Measurements from ENCODE around the gene JAZF1. TPM values are rescaled to one million over a fixed set of nuclear protein-coding genes. Genes with fewer than 3 reads are reported as not detected.

Gene JAZF1
- total RNA-seq, 1 donor from 2014 or later: 7.2 TPM

- Mint-ChIP-seq H3K36me3 (no peaks in the 10 kb centered on the region), H3K27ac (no peak overlapping the region), H3K4me3 (no peak overlapping the region), H3K4me1 (peaks cover 19% of the 10 kb centered on the region), H3K27me3 (ENCODE audit: low read depth) (no peaks in the 10 kb centered on the region), H3K9me3 (no peaks in the 10 kb centered on the region)
- DNase-seq (ENCODE audit: low spot score in 2 of 2, unreplicated experiment in 2 of 2): no peak
- TF ChIP-seq CTCF (IDR thresholded peaks at IDR 0.05; ENCODE audit: unreplicated experiment): no peak
Observed at GRCh38 chr7:28136420-28136819, 44.2 kb downstream of the JAZF1 start.

GRCh38 chr7:28135760-28136159 lies 44.8 kb downstream of the JAZF1 start:
- H3K4me3 Mint-ChIP-seq: no peak overlapping the region
- H3K36me3 Mint-ChIP-seq: no peaks in the 10 kb centered on the region
- DNase-seq (ENCODE audit: low spot score in 2 of 2, unreplicated experiment in 2 of 2): no peak
- peaks cover under 1% of the 10 kb centered on the region for H3K9me3 Mint-ChIP-seq
- no peak for TF ChIP-seq CTCF (IDR thresholded peaks at IDR 0.05; ENCODE audit: unreplicated experiment)
- no peaks in the 10 kb centered on the region for H3K27me3 Mint-ChIP-seq (ENCODE audit: low read depth)
- H3K4me1 Mint-ChIP-seq: peaks cover 19% of the 10 kb centered on the region
- no peak overlapping the region for H3K27ac Mint-ChIP-seq

- H3K4me1 Mint-ChIP-seq: peaks cover 20% of the 10 kb centered on the region
- DNase-seq (ENCODE audit: low spot score in 2 of 2, unreplicated experiment in 2 of 2): no peak
- TF ChIP-seq CTCF (IDR thresholded peaks at IDR 0.05; ENCODE audit: unreplicated experiment): no peak
- no peak overlapping the region for H3K4me3 Mint-ChIP-seq
- H3K36me3 Mint-ChIP-seq: peaks cover 1% of the 10 kb centered on the region
- no peaks in the 10 kb centered on the region for H3K27me3 Mint-ChIP-seq (ENCODE audit: low read depth)
- no peak overlapping the region for H3K27ac Mint-ChIP-seq
- peaks cover 4% of the 10 kb centered on the region for H3K9me3 Mint-ChIP-seq
Observed at GRCh38 chr7:28135315-28135714, 45.3 kb downstream of the JAZF1 start.

GRCh38 chr7:28133872-28134271 lies 46.7 kb downstream of the JAZF1 start:
- H3K4me3 Mint-ChIP-seq: no peak overlapping the region
- no peak for DNase-seq (ENCODE audit: low spot score in 2 of 2, unreplicated experiment in 2 of 2)
- no peaks in the 10 kb centered on the region for H3K27me3 Mint-ChIP-seq (ENCODE audit: low read depth)
- H3K27ac Mint-ChIP-seq: no peak overlapping the region
- peaks cover 23% of the 10 kb centered on the region for H3K4me1 Mint-ChIP-seq
- no peak for TF ChIP-seq CTCF (IDR thresholded peaks at IDR 0.05; ENCODE audit: unreplicated experiment)
- peaks cover 4% of the 10 kb centered on the region for H3K9me3 Mint-ChIP-seq
- peaks cover 1% of the 10 kb centered on the region for H3K36me3 Mint-ChIP-seq

GRCh38 chr7:28132959-28133870 lies 47.4 kb downstream of the JAZF1 start:
- Mint-ChIP-seq H3K27ac (no peak overlapping the region), H3K27me3 (ENCODE audit: low read depth) (no peaks in the 10 kb centered on the region), H3K9me3 (peaks cover 4% of the 10 kb centered on the region), H3K4me3 (no peak overlapping the region), H3K36me3 (peaks cover 1% of the 10 kb centered on the region), H3K4me1 (peaks cover 23% of the 10 kb centered on the region)
- DNase-seq (ENCODE audit: low spot score in 2 of 2, unreplicated experiment in 2 of 2): no peak
- no peak for TF ChIP-seq CTCF (IDR thresholded peaks at IDR 0.05; ENCODE audit: unreplicated experiment)

Measured in mesothelial cell of epicardium (in vitro differentiated cells).